KMS-11 (cell line): Measurements from ENCODE around the gene PRKG1.

Source experiments
- H2AFZ ChIP-seq: fragments of 200-600 bp; sonication (generic); 2 replicates; pipeline ENCODE4 v1.6.1; 2016; ENCODE audit warnings: antibody characterized with exemption, mixed run types, low read depth
- H3K27ac ChIP-seq: fragments of 200-600 bp; sonication (generic); 2 replicates; pipeline ENCODE4 v1.6.1; 2016; ENCODE audit warnings: mild to moderate bottlenecking, mixed run types
- H3K27me3 ChIP-seq: fragments of 200-600 bp; sonication (generic); 2 replicates; pipeline ENCODE4 v1.6.1; 2017; ENCODE audit warnings: mild to moderate bottlenecking, low read depth, mixed run types, moderate library complexity; ENCODE audit not compliant: insufficient read depth
- H3K36me3 ChIP-seq: fragments of 200-600 bp; sonication (generic); 2 replicates; pipeline ENCODE4 v1.6.1; 2017; ENCODE audit warnings: mild to moderate bottlenecking, mixed run types; ENCODE audit not compliant: insufficient read depth
- H3K4me1 ChIP-seq: fragments of 200-600 bp; sonication (generic); 2 replicates; pipeline ENCODE4 v1.6.1; 2016; ENCODE audit warnings: mild to moderate bottlenecking, low read depth, mixed run types; ENCODE audit not compliant: poor library complexity, severe bottlenecking
- H3K4me2 ChIP-seq: fragments of 200-600 bp; sonication (generic); 2 replicates; pipeline ENCODE4 v1.7.0; 2016; ENCODE audit warnings: mild to moderate bottlenecking, mixed run types
- H3K4me3 ChIP-seq: fragments of 200-600 bp; sonication (generic); IDR thresholded peaks from 2 replicates; pipeline ENCODE4 v1.6.1; 2017; ENCODE audit warnings: low read depth, low read length, mixed read lengths; ENCODE audit not compliant: insufficient read depth
- H3K79me2 ChIP-seq: fragments of 200-600 bp; sonication (generic); 2 replicates; pipeline ENCODE4 v1.6.1; 2016; ENCODE audit warnings: low read depth, mixed run types; ENCODE audit not compliant: insufficient read depth
- H3K9ac ChIP-seq: fragments of 200-600 bp; sonication (generic); 2 replicates; pipeline ENCODE4 v1.6.1; 2016; ENCODE audit warnings: mild to moderate bottlenecking, mixed run types
- H4K20me1 ChIP-seq: fragments of 200-600 bp; sonication (generic); 2 replicates; pipeline ENCODE4 v1.6.1; 2016; ENCODE audit warnings: mild to moderate bottlenecking, mixed run types; ENCODE audit not compliant: insufficient read depth
- CTCF ChIP-seq: fragments of 200-600 bp; sonication (generic); conservative IDR thresholded peaks from 2 replicates; pipeline ENCODE4 v1.6.1; 2017; ENCODE audit warnings: low read depth, mild to moderate bottlenecking, antibody characterized with exemption, low read length, moderate library complexity, mixed read lengths

PRKG1 gene

GRCh38 chr10:51488766-51489408 is 414.6 kb downstream of the PRKG1 start:
- H3K79me2 ChIP-seq: no peaks in the 10 kb centered on the region
- H4K20me1 ChIP-seq: no peaks in the 10 kb centered on the region
- TF ChIP-seq CTCF: no peak
- H3K27me3 ChIP-seq: no peaks in the 10 kb centered on the region
- no peak overlapping the region for H3K4me3 ChIP-seq
- H2AFZ ChIP-seq: no peak overlapping the region
- no peak overlapping the region for H3K9ac ChIP-seq
- no peaks in the 10 kb centered on the region for H3K36me3 ChIP-seq
- H3K4me1 ChIP-seq: no peaks in the 10 kb centered on the region
- no peak overlapping the region for H3K4me2 ChIP-seq
- H3K27ac ChIP-seq: no peak overlapping the region

GRCh38 chr10:51498424-51498823 is 424.1 kb downstream of the PRKG1 start:
- Histone ChIP-seq H3K9ac (no peak overlapping the region), H3K4me1 (no peaks in the 10 kb centered on the region), H3K4me3 (no peak overlapping the region), H3K27me3 (no peaks in the 10 kb centered on the region), H3K79me2 (no peaks in the 10 kb centered on the region), H3K36me3 (no peaks in the 10 kb centered on the region), H3K4me2 (no peak overlapping the region), H2AFZ (no peak overlapping the region), H4K20me1 (no peaks in the 10 kb centered on the region), H3K27ac (no peak overlapping the region)
- TF ChIP-seq CTCF: no peak

GRCh38 chr10:51501396-51501795 is 427.1 kb downstream of the PRKG1 start:
- Histone ChIP-seq H3K27me3 (no peaks in the 10 kb centered on the region), H3K36me3 (no peaks in the 10 kb centered on the region), H3K4me2 (no peak overlapping the region), H4K20me1 (no peaks in the 10 kb centered on the region), H3K27ac (no peak overlapping the region), H3K4me3 (no peak overlapping the region), H3K4me1 (no peaks in the 10 kb centered on the region), H2AFZ (no peak overlapping the region), H3K9ac (no peak overlapping the region), H3K79me2 (no peaks in the 10 kb centered on the region)
- TF ChIP-seq CTCF: no peak

GRCh38 chr10:51502124-51502523 is 427.8 kb downstream of the PRKG1 start:
- H3K9ac ChIP-seq: no peak overlapping the region
- no peak overlapping the region for H2AFZ ChIP-seq
- no peak overlapping the region for H3K4me2 ChIP-seq
- no peaks in the 10 kb centered on the region for H3K79me2 ChIP-seq
- no peak for TF ChIP-seq CTCF
- H3K27ac ChIP-seq: no peak overlapping the region
- H3K4me1 ChIP-seq: no peaks in the 10 kb centered on the region
- no peaks in the 10 kb centered on the region for H3K27me3 ChIP-seq
- H4K20me1 ChIP-seq: no peaks in the 10 kb centered on the region
- H3K36me3 ChIP-seq: no peaks in the 10 kb centered on the region
- H3K4me3 ChIP-seq: no peak overlapping the region
